GM12874 (cell line): ENCODE data around the gene GORAB.

ENCODE experiments used
- CTCF ChIP-seq: IDR thresholded peaks from 2 replicates; pipeline ENCODE4 v1.5.1; 2011; ENCODE audit warnings: low read depth, mild to moderate bottlenecking, control low read depth, low read length, moderate library complexity; ENCODE audit not compliant: insufficient read depth

GORAB gene

DNA sequence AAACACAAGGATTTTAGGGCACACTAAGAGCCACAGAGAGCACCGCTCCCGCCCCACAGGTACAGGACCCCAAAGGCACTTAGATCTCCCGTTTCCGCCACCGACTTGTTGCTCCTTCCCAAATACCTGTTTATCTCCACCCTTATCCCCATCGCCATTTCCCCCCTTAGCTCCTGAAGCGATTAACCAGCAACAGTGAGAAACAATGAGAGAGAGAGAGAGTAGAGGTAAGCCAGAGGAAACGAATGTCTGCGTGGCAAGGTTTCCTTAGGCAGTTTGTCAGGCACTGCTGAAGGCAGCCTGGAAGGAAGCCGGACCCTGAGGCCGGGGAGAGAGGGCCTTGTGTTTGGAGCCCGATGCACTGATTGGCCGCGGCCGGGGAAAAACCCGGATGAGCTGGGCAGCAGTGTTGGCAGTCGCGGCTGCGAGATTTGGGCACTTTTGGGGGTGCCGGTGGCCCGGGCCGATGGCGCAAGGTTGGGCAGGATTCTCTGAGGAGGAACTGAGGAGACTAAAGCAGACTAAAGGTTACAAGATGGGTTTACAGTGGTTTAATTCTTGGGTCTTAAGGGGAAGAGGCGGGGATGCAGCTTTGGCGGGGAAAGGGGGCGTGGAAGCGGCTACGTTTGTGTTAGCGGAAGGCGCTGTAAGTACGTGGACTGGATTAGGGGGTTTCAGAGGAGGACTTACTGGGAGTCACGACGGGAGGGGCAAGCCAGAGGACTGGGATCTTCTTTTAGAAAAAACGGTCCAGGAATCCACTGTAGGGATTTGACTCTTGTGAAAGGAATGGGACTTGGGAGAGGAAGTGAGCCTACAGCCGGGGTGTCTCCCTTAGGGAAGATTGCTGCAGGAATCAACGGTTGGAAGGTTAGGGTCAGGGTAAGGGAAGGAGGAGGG lies at the start of gene GORAB:
Gene GORAB, plus strand, starts transcription at position 409 of the 900 bp plus-strand sequence. Its CDS starts 58 bp downstream, at position 467.
- no peak for TF ChIP-seq CTCF

DNA sequence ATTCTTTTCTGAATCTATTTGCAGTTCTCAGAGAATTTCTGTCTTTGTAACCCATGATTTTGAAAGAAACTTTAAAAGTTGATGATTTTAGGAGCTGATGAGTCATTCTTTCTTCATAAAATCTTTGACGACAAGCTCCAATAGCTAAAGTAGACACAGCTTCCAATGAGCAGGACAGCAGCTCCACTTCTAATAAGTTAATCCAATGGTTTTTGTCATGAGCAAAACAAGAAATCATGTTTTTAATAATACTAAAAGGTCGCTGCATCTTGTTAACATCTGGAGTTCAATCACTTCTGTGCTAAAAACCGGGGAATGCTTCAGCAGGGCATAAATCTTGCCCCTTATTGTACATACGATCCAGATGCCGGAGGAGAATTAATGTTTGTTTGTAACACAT lies 48.9 kb upstream of the GORAB start:
- no peak for TF ChIP-seq CTCF

- no peak for TF ChIP-seq CTCF
Measured at GRCh38 chr1:170487503-170487902, 44.5 kb upstream of the GORAB start.

DNA sequence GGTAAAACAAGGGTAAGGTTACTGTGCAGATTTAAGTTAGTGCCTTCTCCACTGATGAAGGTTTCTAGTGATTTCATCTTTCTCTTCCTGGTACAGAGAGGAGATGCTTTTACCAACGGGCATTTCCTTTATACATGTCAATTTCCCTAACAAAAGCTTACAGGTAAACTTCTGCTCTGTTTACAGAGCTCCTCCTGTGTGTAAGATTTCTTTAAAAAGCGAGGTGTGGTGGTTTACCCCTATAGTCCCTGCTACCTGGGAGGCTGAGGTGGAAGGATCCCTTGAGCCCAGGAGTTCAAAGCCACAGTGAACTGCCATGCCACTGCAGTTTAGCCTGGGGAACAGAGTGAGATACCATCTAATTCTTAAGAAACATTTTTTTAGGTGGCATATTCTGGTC lies 40.7 kb upstream of the GORAB start:
- no peak for TF ChIP-seq CTCF

DNA sequence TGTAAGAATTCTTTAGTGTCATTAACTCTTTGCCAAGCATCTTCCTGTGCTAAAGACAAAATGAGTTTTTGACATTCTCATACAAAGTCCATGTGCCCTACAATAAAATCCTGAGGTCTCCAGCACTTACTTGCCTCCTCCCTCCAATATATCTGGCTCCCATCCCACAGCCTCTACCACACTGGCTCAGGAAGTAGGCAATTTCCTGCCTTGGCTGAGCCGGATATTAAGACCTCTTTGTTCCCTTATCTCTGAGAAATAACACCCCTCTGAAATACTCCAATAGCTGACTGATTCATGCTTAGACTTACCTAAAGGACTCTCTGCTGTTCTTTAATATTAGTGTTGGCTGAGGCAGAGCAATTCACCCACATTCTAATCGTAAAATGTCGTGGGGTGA lies 37.6 kb upstream of the GORAB start:
- no peak for TF ChIP-seq CTCF

DNA sequence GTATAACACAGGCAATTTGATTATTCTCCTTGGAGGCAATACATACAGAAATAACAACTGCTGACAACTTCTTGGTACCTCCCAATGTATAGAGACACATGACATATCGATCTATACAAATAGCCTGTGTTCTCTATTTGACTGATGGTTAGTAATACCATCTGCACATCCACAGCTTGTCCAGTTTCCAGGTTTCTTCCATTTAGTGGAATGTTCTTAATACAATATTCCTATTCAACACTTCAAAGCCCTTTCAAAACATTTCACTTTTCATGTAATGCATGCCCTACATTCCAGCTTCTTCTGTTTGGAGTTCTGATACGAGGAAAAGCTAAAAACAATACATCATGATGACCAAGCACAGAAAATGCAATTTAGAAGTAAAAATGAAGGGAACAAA lies 37.0 kb upstream of the GORAB start:
- no peak for TF ChIP-seq CTCF

GRCh38 chr1:170498876-170499275 lies 33.1 kb upstream of the GORAB start:
- TF ChIP-seq CTCF: no peak
